ENCODE results near the gene ZMYND10. TPM values are rescaled to one million over a fixed set of nuclear protein-coding genes. Genes with fewer than 3 reads are reported as not detected.

Gene ZMYND10
- total RNA-seq, 2 experiments from 2014 or later: 0.39 to 0.74 TPM

GRCh38 chr3:50358355-50358910, 12.9 kb upstream of the ZMYND10 start:
- Mint-ChIP-seq H3K4me3 (peak overlapping the region; percentile 98), H3K27me3 (no peaks in the 10 kb centered on the region), H3K27ac (peak overlapping the region; percentile 91), H3K4me1 (peaks cover 38% of the 10 kb centered on the region), H3K36me3 (peaks cover 20% of the 10 kb centered on the region), H3K9me3 (no peaks in the 10 kb centered on the region)
- DNase-seq: no peak

DNA sequence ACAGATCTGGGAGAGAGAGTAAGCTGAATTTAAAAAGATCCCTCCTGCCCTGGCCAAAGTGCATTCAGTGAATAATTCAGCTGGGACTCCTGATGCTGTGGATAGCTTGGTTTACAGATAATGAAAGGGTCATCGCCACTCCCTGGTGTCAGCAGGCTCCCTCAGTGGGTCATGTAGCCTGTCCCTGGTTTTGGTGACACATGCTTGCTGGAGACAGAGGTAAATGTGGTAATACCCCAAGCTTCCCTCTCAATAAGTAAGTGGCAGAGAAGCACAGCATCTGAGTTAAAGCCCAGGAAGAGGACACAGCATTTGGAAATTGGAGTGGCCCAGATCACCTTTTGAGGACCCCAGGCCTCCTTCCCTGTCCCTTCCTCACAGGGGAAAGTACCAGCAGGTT, 11.9 kb upstream of the ZMYND10 start:
- no peaks in the 10 kb centered on the region for H3K9me3 Mint-ChIP-seq
- peaks cover 44% of the 10 kb centered on the region for H3K4me1 Mint-ChIP-seq
- H3K27ac Mint-ChIP-seq: peak overlapping the region; percentile 91
- H3K4me3 Mint-ChIP-seq: peak overlapping the region; percentile 98
- no peaks in the 10 kb centered on the region for H3K27me3 Mint-ChIP-seq
- peaks cover 20% of the 10 kb centered on the region for H3K36me3 Mint-ChIP-seq
- no peak for DNase-seq

DNA sequence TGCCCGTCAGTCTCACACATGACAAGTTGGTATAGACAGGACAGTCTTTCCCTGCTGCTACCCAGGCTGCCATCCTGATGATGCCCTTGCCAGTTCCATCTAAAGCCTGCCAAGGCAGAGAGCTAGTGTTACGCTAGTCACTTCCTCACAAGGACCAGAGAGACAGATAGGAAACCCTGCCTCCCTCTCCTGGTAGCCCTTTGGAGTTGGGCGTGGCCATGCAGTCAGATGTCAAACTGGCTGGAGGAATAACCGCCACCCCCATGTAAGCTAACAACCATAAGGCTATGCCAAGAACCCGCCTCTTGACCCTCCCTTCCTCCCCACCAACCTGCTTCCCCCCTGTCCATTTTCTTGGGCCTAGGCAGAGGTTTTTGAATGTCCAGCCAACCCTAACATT, 11.0 kb upstream of the ZMYND10 start:
- peaks cover 20% of the 10 kb centered on the region for H3K36me3 Mint-ChIP-seq
- H3K4me3 Mint-ChIP-seq: peak overlapping the region; percentile 98
- H3K9me3 Mint-ChIP-seq: no peaks in the 10 kb centered on the region
- no peak for DNase-seq
- H3K27me3 Mint-ChIP-seq: no peaks in the 10 kb centered on the region
- H3K4me1 Mint-ChIP-seq: peaks cover 48% of the 10 kb centered on the region
- H3K27ac Mint-ChIP-seq: peak overlapping the region; percentile 8

GRCh38 chr3:50355829-50356552, 10.5 kb upstream of the ZMYND10 start:
- DNase-seq: no peak
- H3K4me3 Mint-ChIP-seq: peak overlapping the region; percentile 98
- peaks cover 52% of the 10 kb centered on the region for H3K4me1 Mint-ChIP-seq
- H3K27ac Mint-ChIP-seq: peak overlapping the region; percentile 15
- no peaks in the 10 kb centered on the region for H3K27me3 Mint-ChIP-seq
- H3K9me3 Mint-ChIP-seq: no peaks in the 10 kb centered on the region
- H3K36me3 Mint-ChIP-seq: peaks cover 20% of the 10 kb centered on the region

DNA sequence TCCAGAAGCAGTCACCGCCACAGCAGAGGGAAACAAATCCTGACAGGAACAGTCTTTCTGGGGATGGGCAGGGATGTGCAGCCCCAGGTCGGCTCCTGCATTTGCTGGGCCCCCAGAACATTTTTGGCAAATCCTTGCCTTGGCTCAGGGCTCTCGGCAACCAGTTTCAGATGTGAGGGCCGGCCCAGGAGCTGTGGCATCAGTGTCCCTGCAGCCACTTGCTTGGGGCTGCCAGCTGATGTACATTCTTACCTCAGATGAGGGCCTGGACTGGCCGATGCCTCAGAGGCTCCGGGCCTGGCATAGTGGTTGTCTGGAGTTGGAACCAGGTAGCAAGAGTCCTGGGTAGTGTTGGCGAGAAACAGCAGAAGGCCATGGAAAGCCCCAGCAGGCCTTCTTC, 9.3 kb upstream of the ZMYND10 start:
- DNase-seq: no peak
- peak overlapping the region; percentile 54 for H3K27ac Mint-ChIP-seq
- no peak overlapping the region for H3K4me3 Mint-ChIP-seq
- H3K36me3 Mint-ChIP-seq: peaks cover 20% of the 10 kb centered on the region
- peaks cover 56% of the 10 kb centered on the region for H3K4me1 Mint-ChIP-seq
- no peaks in the 10 kb centered on the region for H3K27me3 Mint-ChIP-seq
- no peaks in the 10 kb centered on the region for H3K9me3 Mint-ChIP-seq

- Mint-ChIP-seq H3K36me3 (peaks cover 19% of the 10 kb centered on the region), H3K4me1 (peaks cover 58% of the 10 kb centered on the region), H3K9me3 (no peaks in the 10 kb centered on the region)
These were observed 8.7 kb upstream of the ZMYND10 start for GRCh38 chr3:50354186-50354764.

DNA sequence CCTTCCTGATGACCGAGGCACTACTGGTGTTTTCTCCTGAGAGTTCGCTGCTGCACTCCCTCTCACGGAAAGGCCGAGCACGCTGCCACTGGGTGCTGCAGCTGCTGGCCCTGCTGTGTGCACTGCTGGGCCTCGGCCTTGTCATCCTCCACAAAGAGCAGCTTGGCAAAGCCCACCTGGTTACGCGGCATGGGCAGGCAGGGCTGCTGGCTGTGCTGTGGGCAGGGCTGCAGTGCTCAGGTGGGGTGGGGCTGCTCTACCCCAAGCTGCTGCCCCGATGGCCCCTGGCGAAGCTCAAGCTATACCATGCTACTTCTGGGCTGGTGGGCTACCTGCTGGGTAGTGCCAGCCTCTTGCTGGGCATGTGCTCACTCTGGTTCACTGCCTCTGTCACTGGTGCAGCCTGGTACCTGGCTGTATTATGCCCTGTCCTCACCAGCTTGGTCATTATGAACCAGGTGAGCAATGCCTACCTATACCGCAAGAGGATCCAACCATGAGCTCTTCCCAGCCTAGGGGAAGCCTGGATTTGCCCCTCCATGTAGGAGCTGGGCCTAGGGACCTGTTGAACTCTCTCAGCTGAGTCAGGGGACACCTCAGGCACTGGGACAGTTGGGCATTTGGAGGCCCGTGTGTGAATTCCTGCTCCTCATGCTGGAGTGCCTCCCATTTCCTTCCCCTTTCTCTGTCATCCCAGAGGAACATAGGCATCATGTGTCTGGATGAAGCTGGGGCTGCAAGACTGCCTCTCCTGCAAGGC, 7.9 kb upstream of the ZMYND10 start:
- Mint-ChIP-seq H3K27me3 (no peaks in the 10 kb centered on the region), H3K4me1 (peaks cover 60% of the 10 kb centered on the region), H3K27ac (peak overlapping the region; percentile 42), H3K36me3 (peaks cover 17% of the 10 kb centered on the region), H3K4me3 (no peak overlapping the region), H3K9me3 (no peaks in the 10 kb centered on the region)
- no peak for DNase-seq

More at GRCh38 chr3:50354186-50354764, 8.7 kb upstream of the ZMYND10 start:
- Mint-ChIP-seq H3K4me3 (no peak overlapping the region), H3K27ac (peak overlapping the region; percentile 64), H3K27me3 (no peaks in the 10 kb centered on the region)
- DNase-seq: no peak

- Mint-ChIP-seq H3K4me1 (peaks cover 59% of the 10 kb centered on the region), H3K9me3 (no peaks in the 10 kb centered on the region), H3K4me3 (no peak overlapping the region), H3K36me3 (peaks cover 15% of the 10 kb centered on the region), H3K27me3 (no peaks in the 10 kb centered on the region), H3K27ac (peak overlapping the region; percentile 42)
- DNase-seq: no peak
These were observed 7.2 kb upstream of the ZMYND10 start for GRCh38 chr3:50352781-50353180.

- Mint-ChIP-seq H3K36me3 (peaks cover 7% of the 10 kb centered on the region), H3K27me3 (no peaks in the 10 kb centered on the region), H3K27ac (peak overlapping the region; percentile 97), H3K9me3 (no peaks in the 10 kb centered on the region), H3K4me1 (peaks cover 52% of the 10 kb centered on the region), H3K4me3 (peak overlapping the region; percentile 88)
- no peak for DNase-seq
These were observed 5.8 kb upstream of the ZMYND10 start for GRCh38 chr3:50351323-50351697.

DNA sequence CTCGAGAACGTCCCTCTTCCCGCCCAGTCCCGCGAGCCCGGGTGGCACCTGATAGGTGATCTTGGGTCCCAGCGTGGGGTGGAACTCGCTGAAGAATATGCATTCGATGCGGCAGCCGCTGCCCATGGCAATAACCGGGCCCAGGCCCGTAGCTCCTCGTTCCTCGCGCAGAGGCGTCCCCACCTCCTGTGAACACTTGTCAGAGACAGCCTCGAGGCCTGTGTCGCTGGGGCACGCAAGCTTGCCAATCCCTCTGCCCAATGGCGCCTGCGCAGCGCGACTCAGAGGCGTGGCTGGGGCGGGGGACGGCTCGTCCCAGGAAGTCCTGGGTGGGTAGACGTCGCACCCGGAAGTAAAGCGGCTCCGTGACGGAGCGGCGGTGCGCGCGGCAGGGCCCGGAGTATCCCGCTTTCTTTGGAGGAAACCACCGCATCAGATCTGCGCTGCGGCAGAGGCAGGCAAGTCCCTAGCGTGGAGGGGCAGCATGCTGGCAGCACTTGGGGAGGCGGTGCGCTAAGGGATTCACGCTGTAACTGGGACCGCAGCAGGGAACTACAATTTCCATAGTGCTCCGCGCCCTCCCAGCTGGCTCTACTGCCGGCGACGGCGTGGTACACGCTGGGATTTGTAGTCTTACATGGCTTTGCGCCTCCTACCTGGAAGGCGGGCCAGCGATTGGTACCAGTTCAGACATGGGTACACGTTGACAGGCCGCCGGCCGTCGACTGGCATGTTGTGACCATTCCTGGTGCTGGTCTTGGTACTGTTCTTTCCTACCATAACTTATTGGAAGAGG, 5.2 kb upstream of the ZMYND10 start, which contains the start of the genes CYB561D2 and NPRL2:
Gene CYB561D2, plus strand, starts transcription at position 336 of the 796 bp plus-strand sequence. CDS start 572 bp downstream, outside the sequence.
Gene NPRL2, minus strand, starts transcription at position 249 of the 796 bp plus-strand sequence. Its CDS starts 123 bp downstream, at position 126.
- Mint-ChIP-seq H3K9me3 (no peaks in the 10 kb centered on the region), H3K4me1 (peaks cover 54% of the 10 kb centered on the region), H3K4me3 (peak within 1 kb of the TSS; percentile 88), H3K27ac (peak within 1 kb of the TSS; percentile 97), H3K27me3 (no peaks in the 10 kb centered on the region), H3K36me3 (peaks cover 7% of the 10 kb centered on the region)
- peak; percentile 100 for DNase-seq

DNA sequence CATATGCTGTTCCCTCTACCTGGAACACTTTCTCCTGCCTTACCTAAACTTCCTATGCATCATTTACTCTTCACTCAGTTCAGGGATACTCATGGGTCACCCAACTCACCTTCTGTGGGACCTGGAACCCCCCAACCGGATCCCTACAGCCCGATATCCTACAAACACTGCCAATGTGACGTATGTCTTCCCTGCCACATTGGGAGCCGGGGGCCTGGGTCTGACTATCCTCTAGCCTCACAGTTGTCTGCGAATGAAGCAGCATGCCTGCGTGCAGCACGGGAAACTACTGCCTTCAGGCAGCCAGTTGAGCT, 4.6 kb upstream of the ZMYND10 start:
- Mint-ChIP-seq H3K9me3 (no peaks in the 10 kb centered on the region), H3K36me3 (peaks cover 7% of the 10 kb centered on the region), H3K4me3 (peak overlapping the region; percentile 88), H3K27ac (peak overlapping the region; percentile 97), H3K4me1 (peaks cover 52% of the 10 kb centered on the region), H3K27me3 (no peaks in the 10 kb centered on the region)
- DNase-seq: no peak

- peak; percentile 77 for DNase-seq
- Mint-ChIP-seq H3K9me3 (no peaks in the 10 kb centered on the region), H3K27ac (no peak overlapping the region), H3K27me3 (no peaks in the 10 kb centered on the region), H3K4me1 (peaks cover 43% of the 10 kb centered on the region), H3K36me3 (peaks cover 9% of the 10 kb centered on the region), H3K4me3 (no peak overlapping the region)
These were observed 1.8 kb upstream of the ZMYND10 start for GRCh38 chr3:50347187-50347813.

GRCh38 chr3:50345008-50345407, 524 bp downstream of the ZMYND10 start:
- Mint-ChIP-seq H3K4me3 (peak overlapping the region; percentile 25), H3K36me3 (peaks cover 11% of the 10 kb centered on the region), H3K27ac (no peak overlapping the region), H3K4me1 (peaks cover 36% of the 10 kb centered on the region), H3K9me3 (no peaks in the 10 kb centered on the region), H3K27me3 (no peaks in the 10 kb centered on the region)
- DNase-seq: no peak
